ENCODE results near the gene SYT6.

GRCh38 chr1:114150016-114150415, 3.7 kb downstream of the SYT6 start:
- no peak for TF ChIP-seq CTCF (IDR thresholded peaks at IDR 0.05)
- no peak for TF ChIP-seq POLR2A (IDR thresholded peaks at IDR 0.05)

Data from uterus (tissue), 2 donors.